Activated T-cell treated with anti-CD3 and anti-CD28 coated beads, Interleukin-2, amount 50 U/mL, for 1 hour (primary cell): ENCODE measurements around the gene ARHGEF10L.

Experiments
- DNase-seq: peaks from one replicate; pipeline ENCODE4 v3.0.0-alpha.2; 2020

Gene ARHGEF10L

DNA sequence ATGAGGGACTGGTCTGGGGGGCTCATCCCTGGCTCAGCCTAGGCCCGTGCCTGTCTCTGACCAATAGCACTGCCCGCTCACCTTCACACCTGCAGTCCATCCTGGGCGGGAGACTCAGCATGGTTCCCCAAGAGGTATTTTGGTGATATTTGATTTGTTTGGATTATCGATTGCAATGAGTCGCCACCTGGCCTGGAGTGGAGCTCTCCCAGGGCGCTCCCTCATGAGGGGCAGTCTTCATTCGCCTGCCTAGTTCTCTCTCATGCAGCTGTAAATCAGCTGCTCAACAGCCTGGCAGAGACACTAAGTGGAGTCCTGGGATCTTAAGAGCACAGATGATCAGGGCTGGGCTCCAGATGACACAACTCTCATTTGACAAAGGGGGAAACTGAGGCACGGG lies 125.6 kb downstream of the ARHGEF10L start:
- DNase-seq = no peak

DNA sequence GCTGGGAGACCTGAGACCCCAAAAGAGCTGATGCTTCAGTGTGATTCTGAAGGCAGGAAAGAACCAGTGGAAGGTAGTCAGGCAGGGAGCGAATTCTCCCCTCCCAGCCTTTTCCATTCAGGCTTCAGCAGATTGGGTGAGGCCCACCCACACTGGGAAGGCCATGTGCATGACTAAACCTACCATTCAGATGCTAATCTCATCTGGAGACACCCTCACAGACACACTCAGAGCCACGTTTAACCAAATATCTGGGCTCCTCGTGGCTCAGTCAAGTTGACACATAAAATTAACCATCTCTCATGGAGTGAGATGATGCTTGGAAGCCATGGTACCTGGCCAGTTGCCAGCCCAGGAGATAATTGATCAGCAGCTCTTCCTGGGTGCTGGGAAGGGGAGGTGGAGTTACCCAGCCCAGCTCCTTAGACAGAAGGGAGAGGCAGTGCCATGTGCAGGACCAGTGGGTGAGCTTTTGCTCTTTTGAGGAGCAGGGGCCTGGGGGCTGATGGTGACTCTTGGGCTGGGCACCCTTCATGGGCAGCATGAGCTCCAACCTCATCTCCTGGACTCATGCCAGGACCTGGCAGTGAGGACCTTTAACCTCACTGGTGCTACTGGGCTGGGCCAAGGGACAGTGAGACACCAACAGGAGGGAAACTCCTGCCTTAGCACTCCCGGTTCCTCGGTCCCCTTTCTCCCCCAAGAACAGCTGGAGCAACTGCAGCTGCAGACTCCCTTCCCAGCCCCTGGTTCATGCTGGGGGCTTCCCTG lies 126.6 kb downstream of the ARHGEF10L start:
- no peak for DNase-seq

DNA sequence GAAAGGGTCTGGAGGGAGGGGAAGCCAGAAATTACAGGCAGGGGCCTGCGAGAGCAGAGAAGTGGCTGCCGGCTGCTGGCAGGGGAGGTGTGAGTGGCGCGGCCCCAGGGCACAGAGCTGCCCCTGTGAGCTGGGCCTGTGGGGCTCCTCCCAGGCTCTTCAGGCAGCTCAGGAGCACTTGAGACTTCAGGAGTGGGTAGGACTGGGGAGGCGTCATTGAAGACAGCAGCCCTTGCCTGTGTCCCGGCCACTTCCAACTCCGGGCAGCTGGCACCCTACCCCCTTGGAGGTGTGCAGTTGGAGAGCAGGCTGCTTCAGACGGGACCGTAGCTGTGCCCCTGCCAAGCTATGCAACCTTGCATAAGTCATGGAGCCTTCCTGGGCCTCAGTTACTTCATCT lies 128.1 kb downstream of the ARHGEF10L start:
- DNase-seq = no peak

DNA sequence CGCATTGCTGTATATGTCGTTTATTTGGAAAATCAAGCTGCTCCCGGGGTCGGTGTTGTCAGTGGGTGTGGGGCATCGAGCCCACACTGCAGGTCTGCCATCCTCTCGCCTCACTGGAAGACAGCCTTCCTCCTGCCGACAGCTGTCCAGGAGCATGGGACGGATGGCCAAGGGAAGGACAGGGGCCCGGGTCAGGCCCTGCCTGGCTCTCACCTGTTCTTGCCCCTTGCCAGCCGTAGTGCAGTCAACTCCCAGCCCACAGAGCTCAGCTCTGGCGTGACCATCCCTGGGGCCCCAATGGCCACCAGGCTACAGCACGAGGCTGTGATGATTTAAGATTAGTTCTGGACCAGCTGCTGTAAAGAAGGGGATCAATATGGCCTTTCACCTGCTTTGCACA lies 128.7 kb downstream of the ARHGEF10L start:
- no peak for DNase-seq

DNA sequence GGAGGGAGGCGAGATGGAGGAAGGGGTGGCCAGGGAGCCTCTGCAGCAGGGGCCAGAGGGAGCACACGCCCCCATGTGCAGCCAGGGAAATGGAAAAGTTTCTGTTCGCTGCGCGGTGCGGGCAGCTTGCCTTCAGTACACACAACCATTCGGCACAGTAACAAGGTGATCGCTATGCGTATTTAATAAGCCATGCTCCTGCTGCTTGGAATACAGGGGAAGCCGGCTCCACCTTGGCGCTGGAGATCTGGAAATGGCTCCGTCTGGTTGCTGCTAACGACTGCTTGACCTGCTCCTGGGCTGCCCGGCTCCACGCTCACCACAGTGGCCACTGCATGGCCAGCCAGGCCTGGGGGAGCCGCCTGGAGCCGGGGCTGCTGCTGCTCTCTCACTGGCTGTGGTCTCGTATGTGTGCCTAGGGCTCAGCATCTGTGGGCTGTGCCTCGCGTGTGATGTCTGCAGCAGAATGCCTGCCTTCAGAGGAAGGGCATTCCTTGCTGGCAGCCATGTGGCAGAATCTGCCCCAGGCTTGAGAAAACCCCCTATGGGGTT lies 129.2 kb downstream of the ARHGEF10L start:
- DNase-seq = no peak

DNA sequence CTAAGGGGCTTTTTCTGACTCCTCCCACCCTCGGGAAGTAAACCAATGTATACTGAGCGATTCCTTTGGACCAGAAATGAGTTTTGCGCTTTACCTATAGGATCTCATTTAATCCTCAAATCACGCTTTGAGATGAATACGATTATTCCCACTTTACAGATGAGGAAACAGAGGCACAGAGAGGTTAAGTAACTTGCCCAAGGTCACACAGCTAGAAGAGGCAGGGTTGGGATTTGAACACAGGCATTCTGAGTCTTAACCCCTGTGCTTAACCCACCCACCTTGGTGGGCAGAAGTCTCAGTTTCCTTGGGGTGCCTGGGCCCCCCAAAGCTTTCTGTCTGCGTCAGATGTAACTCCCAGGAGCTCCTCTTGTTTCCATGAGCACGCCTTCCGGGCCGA lies 129.8 kb downstream of the ARHGEF10L start:
- DNase-seq = no peak

DNA sequence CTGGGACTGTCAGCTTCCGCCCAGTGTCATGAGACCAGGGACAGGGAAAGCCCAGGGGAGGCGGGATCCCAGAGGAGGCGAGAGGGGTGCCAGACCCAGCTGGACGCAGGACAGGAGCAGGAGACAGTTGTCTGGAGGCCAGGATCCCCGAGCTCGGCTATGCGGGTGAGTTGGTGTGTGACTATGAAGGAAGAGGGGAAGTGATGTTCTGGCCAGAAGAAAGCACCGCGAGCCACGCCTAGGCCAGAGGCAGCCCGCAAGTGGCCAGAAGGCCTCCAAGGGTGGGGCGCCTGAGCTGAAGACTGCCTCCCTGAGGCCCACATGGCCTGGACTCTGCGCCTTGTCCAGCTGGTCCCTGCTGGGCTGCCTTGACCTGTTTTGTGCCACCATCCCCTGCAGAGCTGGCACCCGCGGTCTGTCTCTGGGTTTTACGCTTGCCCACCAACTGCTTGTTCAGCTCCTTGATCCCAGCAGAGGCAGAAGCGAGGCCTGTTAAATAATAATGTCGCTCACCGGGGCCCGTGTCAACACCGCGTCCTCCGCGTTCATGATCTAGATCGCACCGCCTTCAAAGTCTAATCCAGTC lies 130.5 kb downstream of the ARHGEF10L start:
- no peak for DNase-seq

DNA sequence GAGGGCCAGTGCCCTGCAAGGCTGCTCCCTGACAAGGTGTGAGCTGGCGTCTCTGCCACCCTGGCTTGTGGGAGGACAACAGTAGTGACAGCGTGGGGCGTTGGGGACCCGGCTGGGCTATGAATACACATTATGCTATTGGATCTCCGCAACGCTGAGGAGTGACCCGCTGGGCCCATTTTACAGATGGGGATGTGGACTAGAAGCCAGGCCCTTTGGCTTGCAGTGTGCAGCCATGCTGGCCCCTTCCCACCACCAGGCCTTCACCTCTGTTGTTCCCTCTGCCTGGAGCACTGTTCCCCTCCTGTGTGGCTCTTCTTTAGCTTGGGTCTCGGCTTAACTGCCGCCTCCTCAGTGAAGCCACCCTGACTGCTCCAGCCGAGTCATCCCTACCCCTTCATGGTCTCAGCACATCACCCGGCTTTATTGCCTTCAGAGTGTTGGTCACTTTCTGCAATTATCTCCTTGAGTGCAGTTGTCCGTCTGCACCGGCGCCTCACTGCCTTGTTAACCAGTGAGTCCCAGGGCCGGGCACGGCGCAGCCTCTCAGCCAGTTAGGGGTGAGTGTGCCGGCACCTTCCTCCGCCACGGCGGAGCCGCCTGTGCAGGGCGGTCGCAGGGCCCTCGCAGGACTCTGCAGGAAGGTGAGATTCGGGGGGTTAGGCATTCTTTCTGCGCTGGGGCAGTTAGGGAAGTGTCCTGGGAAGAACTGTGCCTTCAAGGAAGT lies 131.3 kb downstream of the ARHGEF10L start:
- DNase-seq = no peak

DNA sequence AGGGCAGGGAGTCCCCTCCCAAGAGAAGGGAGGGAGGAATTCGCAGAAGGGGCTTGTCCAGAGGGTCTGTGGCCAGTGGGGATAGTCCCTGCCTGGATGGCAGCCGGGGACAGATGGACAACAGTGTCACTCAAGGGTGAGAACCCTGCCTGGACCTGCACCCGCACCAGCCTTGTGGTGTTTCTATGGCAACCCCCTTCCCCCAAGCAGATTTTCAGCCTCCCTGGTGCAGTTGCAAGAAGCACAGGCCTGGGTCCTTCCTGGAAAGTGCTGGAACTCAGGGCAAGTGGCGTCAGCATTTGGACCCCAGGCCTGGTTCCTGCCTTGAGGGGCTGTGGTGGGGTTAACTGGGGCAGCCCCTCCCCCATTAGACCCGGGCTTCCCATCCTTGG lies 131.8 kb downstream of the ARHGEF10L start:
- DNase-seq = no peak

DNA sequence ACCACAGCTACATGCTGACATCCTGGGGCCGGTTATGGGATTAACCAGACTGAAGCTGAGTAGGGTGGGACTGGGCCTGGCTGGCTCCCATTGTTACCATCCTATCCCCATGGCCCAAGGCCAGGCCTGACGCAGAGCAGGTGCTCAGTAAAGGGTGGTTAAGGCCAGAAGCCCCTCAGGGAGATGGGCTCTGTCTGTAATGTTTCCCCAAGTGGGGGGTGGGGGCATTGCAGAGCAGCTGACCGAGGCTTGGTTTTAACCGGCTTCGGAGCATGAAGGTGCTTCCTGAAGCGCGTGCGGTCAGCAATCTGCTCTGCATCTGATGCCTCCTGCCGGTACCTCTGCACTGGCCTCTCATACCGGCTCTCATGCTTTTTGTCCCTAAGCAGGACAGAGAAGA lies 132.2 kb downstream of the ARHGEF10L start:
- no peak for DNase-seq

DNA sequence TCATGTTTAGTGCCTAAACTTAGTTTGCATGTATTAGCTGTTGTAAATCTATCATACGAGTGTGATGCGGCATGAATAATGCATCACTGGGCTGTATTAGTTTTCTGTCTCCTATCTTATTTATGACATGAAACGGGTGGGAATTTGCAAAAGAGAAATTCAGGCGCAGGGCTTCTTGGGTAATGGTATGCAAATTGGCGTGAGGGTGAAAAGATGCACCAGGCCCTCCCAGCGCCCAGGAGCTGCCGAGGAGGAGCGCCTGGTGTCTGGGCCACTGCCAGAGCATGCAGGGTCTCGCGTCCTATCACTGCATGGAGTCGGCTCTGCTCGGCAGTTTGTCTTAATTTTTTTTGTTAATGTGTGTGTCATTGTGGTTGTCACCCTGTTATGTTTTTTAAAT lies 132.7 kb downstream of the ARHGEF10L start:
- no peak for DNase-seq

DNA sequence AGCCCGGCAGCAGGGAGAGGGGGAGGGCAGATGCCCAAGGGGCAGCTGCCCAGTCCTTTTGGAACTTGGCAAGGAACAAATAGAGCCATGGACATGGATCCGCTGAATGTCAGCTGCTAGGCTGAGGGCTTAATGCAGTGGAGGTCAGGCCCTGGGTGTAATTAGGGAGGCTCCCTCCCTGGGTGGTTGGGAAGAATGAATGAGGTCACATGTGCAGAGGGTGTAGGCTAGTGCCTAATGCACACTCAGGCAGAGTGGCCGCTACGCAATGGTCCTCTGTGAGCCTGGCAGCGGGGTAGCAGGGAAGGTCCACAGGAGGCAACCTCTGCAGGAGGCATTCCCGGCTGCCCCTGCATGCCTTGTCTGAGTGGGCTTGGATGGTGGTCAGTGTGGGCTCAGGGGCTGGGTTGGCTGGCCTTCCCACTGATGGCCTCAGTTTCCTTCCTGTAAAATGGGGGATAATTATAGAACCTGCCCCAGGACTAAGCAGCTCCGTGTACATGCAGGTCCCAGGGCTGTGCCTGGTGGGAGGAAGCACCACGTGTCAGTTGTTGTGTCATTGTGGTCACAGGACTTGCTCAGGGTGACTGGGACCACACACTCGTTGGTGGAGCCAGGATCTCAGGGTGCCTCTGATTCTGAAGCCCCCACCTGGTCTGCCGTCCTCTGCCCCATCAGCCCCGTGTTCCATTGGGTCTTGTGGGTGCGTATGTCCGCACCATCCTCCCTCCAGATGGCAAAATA lies 134.0 kb downstream of the ARHGEF10L start:
- DNase-seq = no peak

DNA sequence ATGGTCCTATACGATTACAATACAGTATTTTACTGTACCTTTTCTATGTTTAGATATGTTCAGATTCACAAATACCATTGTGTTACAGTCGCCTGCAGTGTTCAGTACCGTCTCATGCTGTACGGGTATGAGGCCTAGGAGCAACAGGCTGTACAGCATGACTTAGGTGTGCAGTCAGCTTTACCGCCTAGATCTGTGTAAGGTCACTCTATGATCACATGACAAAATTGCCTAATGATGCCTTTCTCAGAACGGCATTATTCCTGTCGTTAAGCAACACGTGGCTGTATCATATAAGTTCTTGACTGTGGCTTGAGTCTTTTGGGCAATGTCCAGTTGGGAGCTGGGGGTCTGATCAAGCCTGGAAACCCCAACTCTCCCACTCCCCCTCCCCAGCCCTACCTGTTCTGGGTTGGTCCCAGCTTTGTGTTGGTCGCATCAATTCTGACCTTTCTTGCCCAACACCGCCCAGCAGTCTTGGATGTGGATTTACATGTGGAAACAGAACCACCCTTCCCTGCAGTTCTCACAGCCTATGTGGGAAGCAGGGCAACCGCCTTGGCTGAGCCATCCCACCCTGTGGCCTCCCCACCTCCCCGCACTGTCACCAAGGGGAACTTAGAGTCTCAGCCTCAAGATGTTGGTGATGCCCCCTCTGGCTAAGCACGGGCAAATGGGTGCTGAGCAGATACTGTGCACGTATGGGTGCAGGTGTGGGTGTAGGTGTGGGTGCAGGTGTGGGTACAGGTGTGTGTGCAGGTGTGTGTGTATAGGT lies 135.4 kb downstream of the ARHGEF10L start:
- no peak for DNase-seq

DNA sequence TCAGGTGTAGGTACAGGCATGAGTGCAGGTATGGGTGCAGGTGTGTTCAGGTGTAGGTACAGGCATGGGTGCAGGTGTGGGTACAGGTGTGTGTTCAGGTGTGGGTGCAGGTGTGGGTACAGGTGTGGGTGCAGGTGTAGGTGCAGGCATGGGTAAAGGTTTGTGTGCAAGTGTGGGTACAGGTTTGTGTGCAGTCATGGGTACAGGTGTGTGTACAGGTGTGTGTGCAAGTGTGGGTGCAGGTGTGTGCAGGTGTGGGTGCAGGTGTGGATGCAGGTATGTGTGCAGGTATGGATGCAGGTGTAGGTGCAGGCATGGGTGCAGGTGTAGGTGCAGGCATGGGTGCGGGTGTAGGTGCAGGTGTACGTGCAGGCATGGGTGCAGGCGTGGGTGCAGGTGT lies 136.2 kb downstream of the ARHGEF10L start:
- DNase-seq = no peak

DNA sequence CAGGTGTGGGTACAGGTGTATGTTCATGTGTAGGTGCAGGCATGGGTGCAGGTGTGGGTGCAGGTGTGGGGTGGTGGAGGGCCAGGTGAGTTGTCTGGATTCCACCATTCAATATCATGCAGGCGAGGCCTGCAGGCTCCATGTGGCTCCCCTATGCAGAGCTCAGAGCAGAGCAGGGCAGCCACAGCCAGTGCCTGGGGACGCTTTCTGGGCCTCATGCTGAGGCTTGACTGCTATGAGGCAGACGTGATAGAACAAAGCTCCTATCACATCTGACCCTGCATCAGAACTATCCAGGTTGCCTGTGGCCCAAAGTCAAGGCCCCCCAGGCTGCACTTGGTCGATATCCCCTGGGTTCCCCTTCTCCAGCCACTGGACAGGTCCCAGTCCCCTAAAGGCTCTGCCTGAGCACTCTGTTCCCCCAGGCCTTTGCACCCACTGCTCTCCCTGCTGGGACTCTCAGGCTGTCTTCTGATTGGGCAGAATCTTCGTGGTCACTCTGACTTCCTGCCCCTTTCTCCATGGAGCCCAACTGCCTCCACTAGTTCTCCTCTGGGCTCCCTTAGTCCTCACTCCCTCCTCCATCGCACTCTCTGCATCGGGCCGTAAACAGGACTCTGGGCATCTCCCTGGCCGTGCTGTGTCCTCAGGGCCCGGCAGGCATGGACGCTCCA lies 137.0 kb downstream of the ARHGEF10L start:
- DNase-seq = no peak

DNA sequence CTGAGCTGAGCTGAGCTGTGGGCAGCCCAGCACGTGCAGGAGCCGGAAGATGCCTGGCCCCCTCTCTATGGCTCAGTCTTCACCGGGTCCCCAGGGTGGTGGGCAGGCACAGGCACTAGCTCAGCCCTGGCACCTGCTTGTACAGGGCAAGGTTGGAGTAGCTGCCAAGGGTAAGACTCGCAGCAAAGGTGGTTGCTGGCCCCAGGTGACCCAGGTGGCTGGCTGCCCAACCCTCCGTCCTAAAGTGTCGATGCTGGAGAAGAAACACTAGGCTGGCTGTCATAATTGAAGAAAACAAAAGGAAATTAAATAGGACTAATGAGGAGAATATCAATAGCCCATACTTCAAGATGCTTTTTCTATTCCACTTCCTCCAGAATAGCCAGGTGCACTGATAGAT lies 138.5 kb downstream of the ARHGEF10L start:
- DNase-seq = no peak

DNA sequence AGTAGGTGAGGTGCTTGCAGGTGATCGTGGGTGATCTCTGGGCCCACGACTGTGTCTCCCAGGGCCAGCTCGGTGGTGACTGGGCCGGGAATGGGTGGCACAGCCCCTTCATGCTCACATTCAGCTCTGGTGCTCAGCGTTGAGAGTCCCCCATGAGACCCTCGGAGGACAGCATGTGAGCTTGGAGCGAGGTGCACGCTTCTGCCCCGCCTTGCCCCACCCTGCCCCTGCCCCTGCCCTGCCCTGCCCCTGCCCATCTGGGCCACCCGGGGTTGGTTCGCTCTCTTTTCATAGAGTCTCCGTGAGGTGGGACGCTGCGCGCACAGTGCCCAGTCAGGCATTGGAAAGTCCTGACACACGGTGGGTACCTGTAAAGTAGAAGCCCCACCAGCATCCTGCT lies 140.4 kb downstream of the ARHGEF10L start:
- no peak for DNase-seq

DNA sequence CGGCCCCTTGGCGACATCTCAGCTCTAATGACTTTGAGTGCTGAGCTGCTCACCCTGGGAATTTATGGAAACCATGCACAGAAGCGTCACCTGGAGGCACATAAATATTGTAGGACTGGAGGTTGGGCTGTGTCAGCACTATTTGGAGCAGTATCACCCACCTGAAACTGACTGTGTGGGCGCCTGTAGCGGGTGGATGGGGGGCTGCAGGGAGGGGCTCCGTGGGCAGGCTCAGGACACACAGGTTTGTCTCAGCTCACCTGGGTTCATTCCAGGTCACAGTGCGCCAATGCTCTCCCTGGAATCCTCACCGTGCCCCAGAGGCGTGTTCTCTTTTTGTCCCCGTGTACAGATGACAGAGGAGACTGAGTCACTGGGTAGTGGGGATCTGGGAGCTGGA lies 140.8 kb downstream of the ARHGEF10L start:
- no peak for DNase-seq

DNA sequence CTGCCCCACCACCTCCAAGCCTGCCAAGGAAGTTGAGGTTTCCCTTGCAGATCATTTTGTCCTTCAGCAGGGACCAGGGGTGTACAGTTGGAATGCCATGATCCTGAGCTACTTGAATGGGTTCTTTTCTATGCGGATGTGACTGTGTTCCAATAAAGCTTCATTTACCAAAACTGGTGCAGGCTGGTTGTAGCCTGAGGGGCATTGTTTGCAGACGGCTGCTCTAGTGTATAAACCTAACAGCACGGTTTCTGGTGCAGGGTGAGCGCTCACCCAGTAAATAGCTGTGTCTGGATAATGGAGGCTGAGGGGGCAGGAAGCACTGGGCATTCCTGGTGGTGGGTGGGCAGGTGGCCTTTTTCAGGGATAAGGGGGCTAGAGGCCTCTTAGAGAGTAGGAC lies 142.9 kb downstream of the ARHGEF10L start:
- DNase-seq = no peak

DNA sequence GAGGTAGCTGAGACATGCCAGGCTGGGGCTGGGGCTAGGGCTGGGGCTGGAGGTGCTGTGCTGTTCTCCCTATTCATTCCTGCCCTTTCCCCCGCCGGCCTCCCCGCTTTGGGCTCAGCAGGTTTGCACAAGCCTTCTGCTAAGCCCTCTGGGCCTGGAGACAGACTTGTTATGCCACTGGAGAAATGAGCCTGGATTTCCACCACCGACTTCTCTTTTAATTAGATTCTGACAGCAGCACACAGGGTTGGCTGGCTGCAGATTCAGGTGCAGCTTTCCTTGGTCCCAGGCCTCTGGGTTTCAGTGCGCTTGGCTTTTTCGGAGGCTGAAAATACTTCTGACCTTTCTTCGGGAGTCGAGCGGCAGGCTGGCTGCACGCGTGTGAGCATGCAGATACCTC lies 144.1 kb downstream of the ARHGEF10L start:
- no peak for DNase-seq

DNA sequence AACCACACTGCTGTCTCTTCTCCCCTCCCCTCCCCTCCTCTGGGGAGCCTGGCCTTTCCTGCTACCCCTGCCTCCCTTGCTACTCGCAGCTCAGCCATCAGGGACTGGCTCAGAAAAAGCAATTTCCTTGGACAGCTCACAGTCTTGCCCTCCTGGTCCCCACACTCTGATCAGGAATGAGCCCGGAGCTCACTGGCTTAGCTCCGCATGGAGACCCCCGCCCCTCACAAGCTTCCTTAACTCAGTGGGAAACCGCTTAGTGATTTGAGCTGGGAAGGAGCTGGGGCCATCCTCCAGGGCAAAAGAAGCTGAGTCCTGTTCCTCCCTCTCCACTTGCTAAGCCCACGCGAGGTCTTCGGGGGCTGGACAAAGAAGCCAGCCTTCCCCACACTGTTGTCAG lies 145.3 kb downstream of the ARHGEF10L start:
- DNase-seq = no peak

DNA sequence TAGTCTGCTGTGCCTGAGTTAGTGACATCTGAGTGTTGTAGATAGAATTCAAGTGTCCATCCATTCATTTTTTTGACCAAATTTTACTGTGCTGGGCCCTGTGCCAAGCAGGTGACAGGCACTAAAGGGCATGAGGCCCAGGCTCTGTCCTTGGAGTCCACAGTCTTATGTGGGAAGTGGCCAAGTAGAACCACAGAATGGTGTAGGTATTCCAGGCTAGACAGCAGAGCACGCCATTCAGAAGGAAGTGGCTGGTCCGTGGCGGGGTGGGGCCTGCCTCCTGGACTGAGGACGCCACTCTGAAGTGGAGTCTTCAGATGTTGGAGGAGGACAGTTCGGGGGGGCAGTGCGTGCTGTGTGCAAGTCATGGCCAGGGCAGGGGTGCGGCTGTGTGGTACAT lies 146.8 kb downstream of the ARHGEF10L start:
- no peak for DNase-seq
